Upper lobe of left lung (tissue), 6 donors: ENCODE measurements around the gene TYMP. TPM values are rescaled to one million over a fixed set of nuclear protein-coding genes. Genes with fewer than 3 reads are reported as not detected.
A peak's percentile ranks its signal among the peaks of the same experiment; 100 is the strongest.

ENCODE experiments used
- ATAC-seq, 2 donors: fragments of 200-7000 bp; cut with Tn5 transposase; one replicate each; pipeline ENCODE4 v1.9.1; 2022; ENCODE audit warnings: mild to moderate bottlenecking in 2 of 2, moderate library complexity in 2 of 2; ENCODE audit not compliant: low FRiP score in 2 of 2
- DNase-seq, 2 donors: peaks; one replicate each; pipeline ENCODE4 v3.0.0-alpha.2; 2019 to 2020
- H3K27ac ChIP-seq, 4 donors: fragments of 200-600 bp; sonication (generic); one replicate each; pipeline ENCODE4 v1.5.1; 2016 to 2019
- H3K27me3 ChIP-seq, 4 donors: fragments of 200-600 bp; sonication (generic); one replicate each; pipeline ENCODE4 v1.5.1; 2017 to 2019
- H3K36me3 ChIP-seq, 4 donors: fragments of 200-600 bp; sonication (generic); one replicate each; pipeline ENCODE4 v1.5.1; 2016 to 2019
- H3K4me1 ChIP-seq, 4 donors: fragments of 200-600 bp; sonication (generic); one replicate each; pipeline ENCODE4 v1.5.1; 2018 to 2019
- H3K4me3 ChIP-seq, 4 donors: fragments of 200-600 bp; sonication (generic); one replicate each; pipeline ENCODE4 v1.5.1; 2017 to 2019; ENCODE audit warnings: mild to moderate bottlenecking in 2 of 4, moderate library complexity in 1 of 4
- H3K9me3 ChIP-seq, 4 donors: fragments of 200-600 bp; sonication (generic); one replicate each; pipeline ENCODE4 v1.5.1; 2018 to 2019
- CTCF ChIP-seq, 6 experiments: fragments of 450-650 bp in 4 of 6; fragments of 200-600 bp in 2 of 6; sonication (generic) in 2 of 6; IDR thresholded peaks; one replicate each; pipeline ENCODE4 v1.5.1; 2016 to 2019; ENCODE audit warnings: antibody characterized with exemption in 6 of 6
- EP300 ChIP-seq, 4 donors: sonication (generic); formaldehyde crosslinking; IDR thresholded peaks; one replicate each; pipeline ENCODE4 v1.5.1; 2017; ENCODE audit warnings: antibody characterized with exemption in 4 of 4, control low read depth in 2 of 4
- POLR2A ChIP-seq, 4 donors: fragments of 450-650 bp; IDR thresholded peaks; one replicate each; pipeline ENCODE4 v1.5.1; 2016 to 2017; ENCODE audit warnings: antibody characterized with exemption in 4 of 4, mild to moderate bottlenecking in 2 of 4
- POLR2AphosphoS5 ChIP-seq, 2 donors: sonication (generic); formaldehyde crosslinking; IDR thresholded peaks; one replicate each; pipeline ENCODE4 v1.5.1; 2017; ENCODE audit warnings: antibody characterized with exemption in 2 of 2
- WGBS, 2 donors: methylation state at CpG; one replicate each; pipeline ENCODE4 v1.1.5; 2017 to 2018; 5-methylcytosine and 5-hydroxymethylcytosine counted together
- total RNA-seq, 6 donors: library from RNA; depleted of rRNA in 4 of 6; stranded (reverse); fragments of >200 nt in 4 of 6; gene quantifications; one replicate each; pipeline versions ENCODE4 v1.1.0 to v1.2.1, GENCODE V29; 2016 to 2021
- donor health status: DM: no; HTN: no; CAD: no; lungs with moderate emphysema.
- donor health status: DM: no; HTN: yes; CAD: no; lungs with severe emphysema.

The TYMP gene
- total RNA-seq, 6 donors from 2014 or later, result 162 to 346 (median 248) TPM

DNA sequence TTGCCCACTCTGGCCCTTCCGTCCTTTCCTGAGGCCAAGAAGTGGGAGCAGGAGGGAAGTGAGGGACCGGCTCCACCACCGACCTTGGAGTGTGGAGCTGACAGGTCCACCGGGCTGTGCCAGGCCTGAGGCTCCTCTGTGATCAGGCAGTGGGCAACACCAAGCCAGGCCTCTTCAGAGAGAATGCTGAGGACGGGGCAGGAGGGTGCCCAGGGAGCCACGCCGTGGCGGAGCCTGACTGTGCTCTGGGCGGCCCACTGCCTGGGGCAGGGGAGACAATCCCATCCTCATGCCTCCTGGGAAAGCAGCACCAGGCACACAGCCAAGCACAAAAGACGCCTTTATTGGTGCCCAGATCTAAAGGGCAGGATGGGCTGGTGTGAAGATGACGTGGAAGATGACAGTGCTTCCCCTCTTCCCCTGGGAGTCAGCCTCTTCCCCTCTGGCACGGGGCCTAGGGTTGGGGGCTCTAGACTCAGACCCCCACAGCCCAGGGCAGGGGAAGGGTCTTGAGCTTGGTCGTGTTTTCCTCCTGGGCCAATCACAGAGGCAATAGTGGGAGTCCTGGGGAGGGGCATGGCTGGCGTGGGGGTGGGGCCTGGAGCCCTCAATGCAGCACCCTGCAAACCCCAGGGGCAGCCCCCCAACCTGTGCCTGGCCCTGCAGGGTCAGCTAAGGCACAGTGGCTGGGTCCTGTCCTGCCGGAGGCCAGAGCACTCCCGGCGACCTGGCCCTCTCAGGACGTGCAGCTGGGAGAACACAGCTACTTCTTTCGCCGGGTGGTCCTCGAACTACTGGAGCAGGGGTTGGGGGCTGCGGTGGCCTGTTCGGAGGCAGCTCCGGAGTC is 27.0 kb downstream of the TYMP start:
- Histone ChIP-seq H3K4me3 (no peak overlapping the region), H3K9me3 (no peaks in the 10 kb centered on the region), H3K27ac (no peak overlapping the region), H3K4me1 (peaks cover 14 to 31% (median 17%) of the 10 kb centered on the region in 4 donors), H3K36me3 (peaks cover 15 to 36% (median 33%) of the 10 kb centered on the region in 4 donors), H3K27me3 (no peaks in the 10 kb centered on the region)
- TF ChIP-seq POLR2AphosphoS5 (IDR thresholded peaks at IDR 0.05), result no peak
- TF ChIP-seq EP300 (IDR thresholded peaks at IDR 0.05), result no peak
- no peak for TF ChIP-seq POLR2A (IDR thresholded peaks at IDR 0.05)
- TF ChIP-seq CTCF (IDR thresholded peaks at IDR 0.05), result no peak
- ATAC-seq (no peak), DNase-seq (peak in 1 of 2 donors; percentile 48)
- WGBS, 2 donors, result 86 to 87% methylated on average over 16 to 24 of the region's 24 CpGs

DNA sequence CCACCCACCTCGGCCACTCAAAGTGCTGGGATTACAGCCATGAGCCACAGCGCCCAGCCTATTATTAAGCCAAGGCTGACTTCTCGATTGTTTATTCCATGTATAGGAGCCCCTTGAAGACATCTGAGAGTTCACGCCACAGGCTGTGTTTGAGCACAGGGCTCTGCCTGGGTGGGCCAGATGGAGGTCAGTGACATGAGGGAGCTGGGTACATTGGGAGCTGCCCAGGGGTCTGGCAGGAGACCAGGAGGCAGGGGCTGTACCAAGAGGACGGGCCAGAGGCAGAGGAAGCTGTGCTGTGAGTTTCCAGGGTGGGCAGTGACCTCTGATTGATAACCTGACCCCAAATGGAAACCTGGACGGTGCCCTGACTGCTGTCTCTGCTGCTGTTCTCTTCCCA is 27.7 kb downstream of the TYMP start:
- Histone ChIP-seq H3K36me3 (peaks cover 15 to 36% (median 33%) of the 10 kb centered on the region in 4 donors), H3K4me3 (no peak overlapping the region), H3K4me1 (peaks cover 14 to 29% (median 17%) of the 10 kb centered on the region in 4 donors), H3K27me3 (no peaks in the 10 kb centered on the region), H3K27ac (no peak overlapping the region), H3K9me3 (no peaks in the 10 kb centered on the region)
- DNase-seq, result no peak
- WGBS, 2 donors, result 83 to 88% methylated on average over 4 to 6 of the region's 6 CpGs
- ATAC-seq, result no peak
- TF ChIP-seq POLR2A (IDR thresholded peaks at IDR 0.05), result no peak
- TF ChIP-seq POLR2AphosphoS5 (IDR thresholded peaks at IDR 0.05), result no peak
- TF ChIP-seq CTCF (IDR thresholded peaks at IDR 0.05), result no peak
- TF ChIP-seq EP300 (IDR thresholded peaks at IDR 0.05), result no peak

- ATAC-seq, result no peak
- peaks cover 15 to 29% (median 27%) of the 10 kb centered on the region in 4 donors for H3K36me3 ChIP-seq
- 89 to 95% methylated on average over 12 of the region's 12 CpGs for WGBS, 2 donors
These were observed 29.4 kb downstream of the TYMP start for GRCh38 chr22:50500452-50500851.

DNA sequence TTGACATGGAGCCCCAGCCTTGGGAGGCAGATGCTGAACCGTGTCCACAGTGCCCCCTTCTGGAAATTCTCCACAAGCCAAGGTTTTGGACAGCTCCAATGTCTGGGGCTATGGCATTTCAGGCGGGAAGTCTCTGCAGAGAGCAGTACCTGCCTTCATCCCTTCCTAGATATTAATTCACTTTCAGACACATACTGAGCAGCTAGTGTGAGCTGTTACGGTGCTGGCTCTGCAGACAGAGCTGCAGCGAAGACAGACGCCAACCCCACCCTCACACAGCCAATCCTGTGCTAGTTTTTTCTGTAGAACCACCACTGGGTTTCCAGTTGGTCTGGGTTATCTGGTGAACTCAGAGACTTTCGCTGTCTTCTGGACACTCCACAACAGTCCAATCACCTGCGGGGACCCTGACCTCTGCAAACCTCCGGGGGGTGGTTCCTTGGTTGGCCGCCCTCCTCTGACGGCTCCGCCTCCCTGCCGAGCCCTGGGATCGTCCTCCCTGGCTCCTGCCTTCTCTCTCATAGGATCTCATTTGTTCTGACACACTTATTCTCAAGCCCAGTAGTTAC is 31.4 kb downstream of the TYMP start:
- Histone ChIP-seq H3K4me3 (no peak overlapping the region), H3K4me1 (peaks cover 3 to 8% (median 5%) of the 10 kb centered on the region in 4 donors), H3K9me3 (no peaks in the 10 kb centered on the region), H3K27me3 (no peaks in the 10 kb centered on the region), H3K27ac (no peak overlapping the region), H3K36me3 (peaks cover 7 to 12% (median 10%) of the 10 kb centered on the region in 4 donors)
- WGBS, 2 donors, result 21 to 32% methylated on average over 8 to 13 of the region's 13 CpGs
- peak; percentile 86 for ATAC-seq
- TF ChIP-seq POLR2A (IDR thresholded peaks at IDR 0.05) (no peak), POLR2AphosphoS5 (IDR thresholded peaks at IDR 0.05) (no peak), CTCF (IDR thresholded peaks at IDR 0.05) (peak; percentile 45 to 67 (median 57)), EP300 (IDR thresholded peaks at IDR 0.05) (no peak)
- peak in 1 of 2 donors; percentile 75 for DNase-seq

More at GRCh38 chr22:50500452-50500851, 29.4 kb downstream of the TYMP start:
- TF ChIP-seq POLR2A (IDR thresholded peaks at IDR 0.05) (no peak), EP300 (IDR thresholded peaks at IDR 0.05) (no peak), POLR2AphosphoS5 (IDR thresholded peaks at IDR 0.05) (no peak), CTCF (IDR thresholded peaks at IDR 0.05) (no peak)
- peaks cover 3 to 13% (median 5%) of the 10 kb centered on the region in 4 donors for H3K4me1 ChIP-seq
- H3K27ac ChIP-seq, result no peak overlapping the region
- H3K27me3 ChIP-seq, result no peaks in the 10 kb centered on the region
- H3K9me3 ChIP-seq, result no peaks in the 10 kb centered on the region
- no peak overlapping the region for H3K4me3 ChIP-seq
- DNase-seq, result no peak
